K562 (cell line): ENCODE measurements around the gene QKI. TPM values are rescaled to one million over a fixed set of nuclear protein-coding genes. Genes with fewer than 3 reads are reported as not detected.

Experiments
- ATAC-seq: fragments of 200-7000 bp; cut with Tn5 transposase; 3 replicates; pipeline ENCODE4 v1.9.1; 2020; ENCODE audit warnings: moderate library complexity
- BruUV-seq: library from RNA; stranded (reverse); fragments of 400-500 nt; replicated peaks from 2 replicates; lab custom pipeline; 2021; lab: Mats Ljungman, UMichigan
- CTCF ChIA-PET: fragments of 300-600 bp; formaldehyde crosslinking; extraction: SDS; loops from one replicate; lab custom pipeline; 2021; ENCODE audit warnings: low intra/inter-chr PET ratio; lab: Yijun Ruan, JAX
- POLR2A ChIA-PET: fragments of 300-600, 350-650 bp; sonication (Branson Sonifier 250); formaldehyde crosslinking; extraction: SDS; loops from one replicate; lab custom pipeline; 2021; ENCODE audit warnings: antibody characterized with exemption, inconsistent platforms; lab: Yijun Ruan, JAX
- DNase-seq, 4 experiments: peaks; one replicate each; pipeline versions ENCODE4 v3.0.0 to v3.0.0-alpha.2; 2011 to 2018; ENCODE audit warnings: low spot score in 3 of 4, mixed read lengths in 3 of 4; ENCODE audit errors: extremely low read depth in 1 of 4
- FAIRE-seq: peaks from 2 replicates; lab custom pipeline; 2011; peaks lifted over from hg19 to GRCh38; lab: Jason Lieb, UNC
- H2AFZ ChIP-seq: 2 replicates; pipeline ENCODE4 v1.6.0; 2011; ENCODE audit warnings: low read depth, low read length, control low read depth, inconsistent platforms
- H3K27ac ChIP-seq: fragments of 200-600 bp; 3 replicates; pipeline ENCODE4 v1.8.0; 2011; ENCODE audit warnings: low read depth, mild to moderate bottlenecking, control low read depth, inconsistent platforms, low read length, moderate library complexity, mixed read lengths; ENCODE audit errors: extremely low read depth
- H3K27me3 ChIP-seq, 2 experiments: fragments of 300-600 bp in 1 of 2; 2 replicates in 1 of 2; 3 replicates in 1 of 2; pipeline versions ENCODE4 v1.6.0 to v1.8.0; 2011; ENCODE audit warnings: inconsistent platforms in 2 of 2, low read length in 2 of 2, mild to moderate bottlenecking in 1 of 2, mixed read lengths in 1 of 2, moderate library complexity in 1 of 2; ENCODE audit not compliant: control insufficient read depth in 2 of 2, insufficient read depth in 2 of 2
- H3K36me3 ChIP-seq: fragments of 300-600 bp; 3 replicates; pipeline ENCODE4 v1.8.0; 2011; ENCODE audit warnings: mild to moderate bottlenecking, low read length, inconsistent platforms; ENCODE audit not compliant: control insufficient read depth, insufficient read depth
- H3K4me1 ChIP-seq, 2 experiments: fragments of 200-600 bp in 1 of 2; replicated peaks in 1 of 2; 2 replicates in 1 of 2; 3 replicates in 1 of 2; pipeline versions ENCODE4 v1.5.1 to v1.8.0; 2011; ENCODE audit warnings: inconsistent platforms in 2 of 2, low read length in 2 of 2, mild to moderate bottlenecking in 1 of 2, mixed read lengths in 1 of 2, moderate library complexity in 1 of 2; ENCODE audit not compliant: control insufficient read depth in 2 of 2, insufficient read depth in 2 of 2
- H3K4me2 ChIP-seq: 2 replicates; pipeline ENCODE4 v1.6.1; 2011; ENCODE audit warnings: low read length, control low read depth, inconsistent platforms, mixed read lengths; ENCODE audit not compliant: insufficient read depth
- H3K4me3 ChIP-seq: fragments of 200-600 bp; sonication (generic), shearing (Covaris generic); 2 replicates; pipeline ENCODE4 v1.5.1; 2016; ENCODE audit warnings: control low read depth, inconsistent platforms
- H3K79me2 ChIP-seq: fragments of 200-600 bp; 3 replicates; pipeline ENCODE4 v1.8.0; 2011; ENCODE audit warnings: low read length, inconsistent platforms; ENCODE audit not compliant: control insufficient read depth, insufficient read depth
- H3K9ac ChIP-seq, 2 experiments: 2 replicates each; pipeline versions ENCODE4 v1.6.0 to v1.6.1; 2011; ENCODE audit warnings: low read depth in 2 of 2, low read length in 2 of 2, control low read depth in 1 of 2, inconsistent platforms in 1 of 2, mild to moderate bottlenecking in 1 of 2, mixed read lengths in 1 of 2; ENCODE audit not compliant: insufficient read depth in 1 of 2
- H3K9me1 ChIP-seq: one replicate; pipeline ENCODE4 v1.6.0; 2011; ENCODE audit warnings: inconsistent platforms, mild to moderate bottlenecking, low read length, moderate library complexity; ENCODE audit not compliant: control insufficient read depth, insufficient read depth
- H3K9me3 ChIP-seq: replicated peaks from 2 replicates; pipeline ENCODE4 v1.5.1; 2011; ENCODE audit warnings: low read depth, low read length, inconsistent platforms; ENCODE audit not compliant: control insufficient read depth, insufficient read depth
- H4K20me1 ChIP-seq: replicated peaks from 2 replicates; pipeline ENCODE4 v1.6.1; 2011; ENCODE audit warnings: low read length, inconsistent platforms, mixed read lengths; ENCODE audit not compliant: control insufficient read depth, insufficient read depth
- ARID3A ChIP-seq: IDR thresholded peaks from 2 replicates; pipeline ENCODE4 v1.6.1; 2012; ENCODE audit warnings: low read depth, low read length, improper control_type of control experiment, borderline replicate concordance
- CAMTA2 ChIP-seq: fragments of 250-450 bp; sonication (Bioruptor Pico); conservative IDR thresholded peaks from 2 replicates; pipeline ENCODE4 v1.5.1; 2022
- CREB3 ChIP-seq: fragments of 450-650 bp; conservative IDR thresholded peaks from 2 replicates; pipeline ENCODE4 v1.6.1; 2016; ENCODE audit warnings: missing genetic modification characterization, low read depth, mild to moderate bottlenecking, missing compliant biosample characterization, moderate library complexity
- GTF2A2 ChIP-seq: IDR thresholded peaks from 2 replicates; pipeline ENCODE4 v1.6.1; 2016; ENCODE audit warnings: mild to moderate bottlenecking, missing genetic modification characterization, missing compliant biosample characterization
- HLTF ChIP-seq: fragments of 450-650 bp; IDR thresholded peaks from 2 replicates; pipeline ENCODE4 v1.6.1; 2016
- ILF3 ChIP-seq: fragments of 450-650 bp; IDR thresholded peaks from 2 replicates; pipeline ENCODE4 v1.6.1; 2018; ENCODE audit warnings: antibody characterized with exemption, mild to moderate bottlenecking, moderate library complexity, borderline replicate concordance
- LCOR ChIP-seq: sonication (generic); formaldehyde crosslinking; IDR thresholded peaks from 2 replicates; pipeline ENCODE4 v1.8.0; 2022; ENCODE audit warnings: mild to moderate bottlenecking, missing genetic modification reagents
- MIER1 ChIP-seq: fragments of 450-650 bp; IDR thresholded peaks from 2 replicates; pipeline ENCODE4 v1.6.1; 2016; ENCODE audit warnings: antibody characterized with exemption, mild to moderate bottlenecking, low read depth
- NFRKB ChIP-seq: fragments of 450-650 bp; IDR thresholded peaks from 2 replicates; pipeline ENCODE4 v1.6.1; 2016; ENCODE audit warnings: low read depth
- POLR2AphosphoS2 ChIP-seq: IDR thresholded peaks from 2 replicates; pipeline ENCODE4 v1.6.1; 2012; ENCODE audit warnings: low read length, improper control_type of control experiment
- POLR2B ChIP-seq: fragments of 450-650 bp; IDR thresholded peaks from 2 replicates; pipeline ENCODE4 v1.6.1; 2018; ENCODE audit warnings: low read depth; ENCODE audit not compliant: partially characterized antibody
- RBM22 ChIP-seq: fragments of 200-400 bp; formaldehyde crosslinking; IDR thresholded peaks from 2 replicates; pipeline ENCODE4 v1.6.1; 2018; ENCODE audit warnings: low read length, low read depth; ENCODE audit not compliant: poor library complexity, severe bottlenecking
- SNRNP70 ChIP-seq: fragments of 200-400 bp; formaldehyde crosslinking; optimal IDR thresholded peaks from 2 replicates; pipeline ENCODE3; 2017; ENCODE audit warnings: low read depth, low read length
- TCF3 ChIP-seq: sonication (generic); formaldehyde crosslinking; IDR thresholded peaks from 2 replicates; pipeline ENCODE4 v1.4.0; 2020; ENCODE audit warnings: mild to moderate bottlenecking, missing genetic modification reagents
- U2AF1 ChIP-seq: fragments of 200-400 bp; formaldehyde crosslinking; optimal IDR thresholded peaks from 2 replicates; pipeline ENCODE3; 2017; ENCODE audit warnings: mild to moderate bottlenecking, low read depth, low read length, moderate library complexity
- ZNF239 ChIP-seq: fragments of 250-450 bp; sonication (Bioruptor Pico); IDR thresholded peaks from 2 replicates; pipeline ENCODE4 v1.4.0; 2020; ENCODE audit warnings: mild to moderate bottlenecking
- ZNF277 ChIP-seq: fragments of 250-450 bp; sonication (Bioruptor Pico); IDR thresholded peaks from 2 replicates; pipeline ENCODE4 v1.8.0; 2022; ENCODE audit warnings: inconsistent platforms, mild to moderate bottlenecking, moderate library complexity, borderline replicate concordance
- ZNF3 ChIP-seq: fragments of 250-450 bp; sonication (Bioruptor Pico); IDR thresholded peaks from 2 replicates; pipeline ENCODE4 v1.5.0; 2021; ENCODE audit warnings: mild to moderate bottlenecking, moderate library complexity
- ZNF316 ChIP-seq: fragments of 450-650 bp; IDR thresholded peaks from 2 replicates; pipeline ENCODE4 v1.6.1; 2016
- ZNF583 ChIP-seq: fragments of 250-450 bp; sonication (Bioruptor Pico); IDR thresholded peaks from 2 replicates; pipeline ENCODE4 v1.4.0; 2020
- ZSCAN32 ChIP-seq: fragments of 450-650 bp; formaldehyde crosslinking; IDR thresholded peaks from 2 replicates; pipeline ENCODE4 v1.4.0; 2020; ENCODE audit warnings: mild to moderate bottlenecking, moderate library complexity
- WGBS: fragments of 100-300 bp; shearing (Covaris generic); methylation state at CpG from one replicate; pipeline ENCODE4 v1.1.6; 2016; ENCODE audit warnings: low coverage, mixed read lengths; ENCODE audit not compliant: insufficient coverage; ENCODE audit errors: missing lambda C conversion rate; 5-methylcytosine and 5-hydroxymethylcytosine counted together
- in situ Hi-C: fragments of 300-500 bp; cut with MboI; formaldehyde crosslinking; loops from 4 replicates; pipeline ENCODE4 v1.15.0; 2018; ENCODE audit warnings: inconsistent platforms, mixed read lengths
- intact Hi-C: fragments of 100-400 bp; cut with micrococcal nuclease; formaldehyde crosslinking; loops from 2 replicates; pipeline ENCODE4 v1.14.2; 2022
- polyA plus RNA-seq, 8 experiments: library from polyadenylated mRNA; depleted of rRNA in 4 of 8; stranded (reverse) in 5 of 8; unstranded in 3 of 8; fragments of >200 nt; fragmentation: Nextera tagmentation in 2 of 8; fragmentation: Illumina TruSeq in 1 of 8; extraction: Ambion mirVana in 2 of 8; extraction: Trizol in 1 of 8; gene quantifications; 2 replicates each; pipeline versions ENCODE4 v1.2.1 to v1.2.3, GENCODE V29; 2011 to 2014; ENCODE audit warnings: inconsistent platforms in 1 of 8, missing spikeins in 1 of 8
- total RNA-seq, 7 experiments: library from RNA; depleted of rRNA in 6 of 7; stranded (reverse); fragments of >200 nt in 6 of 7; fragmentation: Illumina TruSeq in 2 of 7; extraction: Trizol in 2 of 7; gene quantifications; 2 replicates each; pipeline versions ENCODE4 v1.2.1 to v1.2.3, GENCODE V29; 2011 to 2021; ENCODE audit warnings: low replicate concordance in 1 of 7

QKI gene
- total and polyA plus RNA-seq, 9 of the 15 experiments (the other 6 are each of a cell fraction or from before 2014, with no cell fraction given) = 20.4 to 215 (median 123) TPM

GRCh38 chr6:163573503-163574179 is 159.1 kb downstream of the QKI start:
- no peak for DNase-seq
- POLR2A ChIA-PET = no interaction called here
- Histone ChIP-seq H3K4me2 (no peak overlapping the region), H4K20me1 (no peaks in the 10 kb centered on the region), H3K9me3 (peaks cover 4% of the 10 kb centered on the region; the same call in 1 of the 2 replicates), H3K36me3 (peaks cover 50% of the 10 kb centered on the region), H3K4me1 (peaks cover 6 to 57% of the 10 kb centered on the region in 2 experiments), H2AFZ (no peak overlapping the region), H3K9me1 (no peaks in the 10 kb centered on the region), H3K79me2 (peaks cover 4% of the 10 kb centered on the region; the same call in 1 of the 3 replicates), H3K27ac (peak overlapping the region; percentile 80), H3K27me3 (no peaks in the 10 kb centered on the region), H3K9ac (peak overlapping the region in 1 of 2 experiments; percentile 1; a peak in 1 of 4 replicates), H3K4me3 (no peak overlapping the region)
- CTCF ChIA-PET = no interaction called here
- FAIRE-seq = no peak
- intact Hi-C loops (loop anchor here (2.0 to 5.0 kb wide), 2 partner anchors 157 to 204 kb away; no protein-coding TSS in a partner anchor), in situ Hi-C loops (no loop called here)
- ATAC-seq = 0 out of 3 replicates have a peak, but pooled peaks have one; percentile 2
- WGBS = 56% methylated on average over 4 of the region's 4 CpGs
- no TSS peak for BruUV-seq
- TF ChIP-seq POLR2AphosphoS2 (no peak), HLTF (no peak), ZNF277 (CRISPR knock-in tag) (no peak), U2AF1 (no peak), ZSCAN32 (CRISPR knock-in tag) (no peak), CAMTA2 (CRISPR knock-in tag) (no peak), ARID3A (no peak), ILF3 (no peak), MIER1 (no peak), ZNF3 (no peak), ZNF316 (peak; percentile 74), RBM22 (no peak), GTF2A2 (tag) (no peak), LCOR (no peak), SNRNP70 (no peak), ZNF239 (no peak), TCF3 (CRISPR knock-in tag) (no peak), NFRKB (0 out of 2 replicates have a peak, but pooled peaks have one; percentile 2), ZNF583 (CRISPR knock-in tag) (no peak), POLR2B (no peak), CREB3 (tag) (no peak)
